ENCODE results near the gene DNAJC24.

DNA sequence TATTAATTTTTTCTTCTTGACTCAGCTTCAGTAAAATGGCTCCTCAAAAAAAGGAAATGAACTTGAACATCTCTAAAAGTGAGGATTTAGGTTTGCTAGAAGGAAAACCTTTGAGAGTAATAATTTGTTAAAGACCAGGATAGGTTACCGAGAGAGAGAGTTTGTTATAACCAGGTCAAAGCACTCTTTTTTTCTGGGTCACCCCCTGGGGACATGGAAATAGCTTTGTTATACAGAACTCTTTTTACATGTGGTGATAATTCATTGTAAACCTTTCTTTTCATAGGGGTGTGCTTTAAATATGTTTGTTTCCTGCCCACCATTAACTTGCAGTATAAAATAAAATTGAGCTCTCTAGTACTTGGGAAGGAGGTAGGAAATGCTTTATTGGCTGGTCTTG, 47.7 kb downstream of the DNAJC24 start:
- TF ChIP-seq SREBF2 (IDR thresholded peaks at IDR 0.05; ENCODE audit: low read length) (no peak), EGR1 (IDR thresholded peaks at IDR 0.05; ENCODE audit: borderline replicate concordance in 1 of 2, low read depth in 2 of 2, low read length in 2 of 2) (no peak), EZH2 (IDR thresholded peaks at IDR 0.05; ENCODE audit: borderline replicate concordance, control insufficient read depth, low read depth, low read length) (no peak), POLR2A (IDR thresholded peaks at IDR 0.05; ENCODE audit: low read depth, low read length) (no peak)

All from GM12878 (cell line).